DMS114 treated with DMSO at 0.1 percent for 48 hours (cell line): ENCODE measurements around the gene FBXW10.
"Not testable (repeated sequence)": the region's sequence is repeated elsewhere in the genome, so short reads cannot be mapped to it uniquely, and the experiment has no call there.

ENCODE experiments used
- DNase-seq: peaks from one replicate; lab custom pipeline; 2025; ENCODE audit not compliant: unreplicated experiment; lab: John Stamatoyannopoulos, UW

Gene FBXW10

DNA sequence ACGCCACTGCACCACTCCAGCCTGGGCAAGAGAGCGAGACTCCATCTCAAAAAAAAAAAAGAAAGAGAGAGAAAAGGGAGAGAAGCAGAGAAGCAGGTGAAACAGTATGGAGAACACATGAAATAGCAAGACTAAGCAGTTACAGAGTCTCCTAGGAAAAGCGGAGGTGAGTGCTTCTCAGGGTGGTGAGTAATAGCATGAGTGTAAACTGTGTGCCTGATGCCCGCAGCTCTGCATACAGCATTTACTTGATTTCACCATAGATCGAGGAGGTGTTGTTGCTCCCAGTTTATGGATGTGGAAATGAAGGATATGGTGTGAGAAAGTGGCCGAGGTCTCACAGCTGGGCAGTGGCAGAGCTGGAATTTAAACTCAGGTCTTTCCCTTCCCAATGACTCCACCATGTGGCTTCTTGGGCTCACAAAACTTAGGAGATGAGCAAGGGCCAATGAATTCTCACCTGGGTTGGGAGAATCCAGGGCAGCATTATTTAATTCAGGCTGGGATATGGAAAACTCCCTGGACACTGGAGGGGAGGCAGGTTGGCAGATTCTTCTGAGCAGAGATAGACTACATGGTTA is 10.1 kb downstream of the FBXW10 start:
- not testable (repeated sequence) for DNase-seq

GRCh38 chr17:18755969-18756368 is 12.1 kb downstream of the FBXW10 start:
- not testable (repeated sequence) for DNase-seq

- not testable (repeated sequence) for DNase-seq
Observed at GRCh38 chr17:18757368-18758044, 13.7 kb downstream of the FBXW10 start.

GRCh38 chr17:18758344-18758743 is 14.5 kb downstream of the FBXW10 start:
- not testable (repeated sequence) for DNase-seq

GRCh38 chr17:18760221-18760620 is 16.4 kb downstream of the FBXW10 start:
- not testable (repeated sequence) for DNase-seq

DNA sequence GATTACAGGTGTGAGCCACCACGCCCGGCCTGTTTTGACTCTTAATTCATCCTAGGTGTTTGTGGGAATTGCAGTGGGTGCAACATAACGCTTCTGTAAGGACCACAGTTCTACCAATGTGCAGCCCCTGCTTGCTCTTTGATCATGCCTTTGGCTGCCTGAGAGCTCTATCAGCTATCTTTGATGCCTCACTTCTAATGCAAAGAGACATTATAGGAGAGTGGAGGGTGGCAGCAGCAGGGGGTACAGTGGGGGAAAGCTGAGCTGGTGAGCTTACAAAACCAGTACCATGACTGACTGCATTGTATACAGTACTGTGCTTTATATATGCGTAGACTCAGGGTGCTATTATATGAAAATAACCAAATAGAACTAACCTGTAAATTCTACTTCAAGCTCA is 26.7 kb downstream of the FBXW10 start:
- DNase-seq = not testable (repeated sequence)

- DNase-seq = not testable (repeated sequence)
Observed at GRCh38 chr17:18771066-18771465, 27.2 kb downstream of the FBXW10 start.

DNA sequence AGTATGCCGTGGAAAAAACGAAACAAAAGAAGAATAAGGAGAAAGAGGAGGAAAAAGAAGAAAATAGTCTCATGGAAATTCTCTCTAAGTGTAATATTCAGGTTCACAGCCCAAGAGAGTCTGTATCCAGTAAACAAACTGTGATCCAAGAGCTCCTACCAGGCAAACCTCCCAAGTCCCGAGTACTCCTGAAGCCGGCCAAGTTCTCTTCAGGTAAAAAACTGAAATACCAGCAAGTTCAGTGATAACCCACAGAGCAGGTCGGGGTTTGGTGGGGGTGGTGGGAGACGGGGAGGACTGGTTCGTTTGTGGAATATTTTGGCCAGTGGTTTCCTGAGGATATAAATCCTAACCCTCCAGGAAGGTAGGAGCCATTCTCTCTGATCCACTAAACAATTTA is 28.6 kb downstream of the FBXW10 start:
- no peak for DNase-seq

DNA sequence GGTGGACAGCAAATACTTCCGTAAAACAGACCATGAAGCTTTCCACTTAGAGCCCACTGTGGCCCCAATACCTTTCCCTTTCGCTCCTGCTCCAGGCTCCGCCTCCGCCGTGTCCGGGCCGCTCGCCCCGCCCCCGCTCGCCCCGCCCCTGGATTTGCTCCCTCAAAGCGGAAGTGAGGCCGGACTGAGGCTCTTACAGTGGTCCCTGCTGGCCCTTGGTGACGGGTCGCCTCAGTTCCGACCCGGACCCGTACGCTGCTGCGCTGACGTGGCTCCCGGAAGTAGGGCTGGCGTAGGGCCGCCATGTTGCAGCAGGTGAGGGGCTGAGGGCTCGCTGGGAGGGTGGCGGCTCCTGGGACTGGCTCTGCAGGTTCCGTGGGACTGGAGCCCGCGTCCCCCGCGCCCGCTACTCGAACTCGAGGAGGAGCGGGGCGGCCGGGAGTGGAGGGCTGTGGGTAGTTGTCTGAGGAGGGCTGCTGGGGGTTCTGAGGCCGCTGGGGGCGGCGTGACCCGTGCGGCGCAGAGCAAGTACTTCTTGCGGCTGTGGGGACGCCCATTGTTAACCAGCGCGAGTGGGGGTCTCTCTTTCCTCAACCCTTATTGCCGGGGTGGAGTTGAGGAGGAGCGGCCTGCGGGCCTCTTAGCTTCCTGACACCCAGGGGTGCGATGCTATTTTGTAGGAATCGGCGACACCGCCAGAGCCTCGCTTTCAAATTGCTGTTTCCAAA is 37.3 kb downstream of the FBXW10 start, which contains the start of gene TVP23B:
Gene TVP23B (plus strand): TSS at position 193 of the 728 bp plus-strand sequence. CDS start 111 bp downstream, at position 304.
- DNase-seq = peak; percentile 45

DNA sequence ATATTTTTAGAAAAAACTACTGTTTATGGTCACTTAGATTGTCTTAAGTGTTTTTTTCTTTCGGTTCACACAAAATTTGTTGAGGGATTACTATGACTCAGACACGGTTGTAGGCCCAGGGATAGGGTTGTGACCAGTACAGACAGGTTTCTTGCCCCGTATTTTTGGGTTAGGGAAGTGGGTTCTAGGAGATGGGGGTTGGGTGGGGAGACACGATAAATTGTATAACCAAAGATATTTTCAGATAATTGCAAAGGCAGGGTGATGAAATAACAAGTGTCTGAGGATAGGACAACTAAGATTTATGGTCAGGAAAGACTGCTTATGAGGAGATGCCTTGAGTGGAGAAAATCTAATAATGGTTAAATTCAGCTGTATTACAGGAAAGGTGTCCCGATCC is 38.0 kb downstream of the FBXW10 start:
- not testable (repeated sequence) for DNase-seq

DNA sequence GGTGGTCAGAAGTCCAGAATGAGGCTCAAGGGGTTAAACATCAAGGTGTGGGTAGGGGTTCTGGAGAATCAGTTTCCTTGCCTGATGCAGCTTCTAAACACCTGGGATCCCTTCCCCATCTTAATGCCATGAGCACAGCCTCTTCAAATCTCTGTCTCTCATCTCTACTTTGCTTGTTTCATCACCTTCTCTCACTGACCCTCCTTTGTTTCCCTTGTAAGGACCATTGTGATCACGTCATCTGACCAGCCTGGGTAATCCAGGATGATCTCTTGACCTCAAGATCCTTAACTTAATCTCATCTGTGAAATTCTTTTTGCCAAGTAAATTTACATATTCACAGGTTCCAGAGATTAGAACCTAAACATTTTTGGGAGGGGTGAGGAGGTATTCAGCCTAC is 42.1 kb downstream of the FBXW10 start:
- not testable (repeated sequence) for DNase-seq

DNA sequence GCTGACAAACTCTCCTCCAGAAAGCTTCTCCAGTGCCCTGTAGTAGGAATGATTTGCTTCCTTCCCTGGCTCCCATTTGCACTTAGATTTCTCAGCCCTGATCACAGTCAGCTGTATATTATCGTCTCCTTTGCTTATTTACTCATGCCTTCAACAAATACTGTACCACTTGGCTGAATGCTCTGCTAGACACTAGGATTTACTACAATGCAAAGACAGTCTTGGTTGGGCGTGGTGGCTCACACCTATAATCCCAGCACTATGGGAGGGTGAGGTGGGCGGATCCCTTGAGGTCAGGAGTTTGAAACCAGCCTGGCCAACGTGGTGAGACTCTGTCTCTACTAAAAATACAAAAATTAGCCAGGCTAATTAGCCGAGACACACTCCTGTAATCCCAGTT is 43.0 kb downstream of the FBXW10 start:
- not testable (repeated sequence) for DNase-seq

DNA sequence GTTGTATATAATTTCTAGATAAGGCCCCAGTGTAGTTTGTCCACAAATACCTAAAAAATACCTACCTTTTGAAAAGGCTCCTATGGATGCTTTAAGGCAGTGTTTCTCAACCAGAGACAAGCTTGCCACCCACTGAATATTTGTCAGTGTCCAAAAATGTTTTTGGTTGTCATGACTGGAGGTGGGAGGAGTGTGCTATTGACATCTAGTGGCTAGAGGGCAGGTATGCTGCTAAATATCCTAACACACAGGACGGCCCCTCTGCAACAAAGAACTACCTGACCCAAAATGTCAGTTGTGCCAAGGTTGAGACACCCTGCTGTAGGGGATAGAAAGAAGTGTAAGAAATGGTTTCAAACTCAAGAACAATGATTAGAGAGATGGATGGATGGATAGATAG is 47.5 kb downstream of the FBXW10 start:
- not testable (repeated sequence) for DNase-seq

DNA sequence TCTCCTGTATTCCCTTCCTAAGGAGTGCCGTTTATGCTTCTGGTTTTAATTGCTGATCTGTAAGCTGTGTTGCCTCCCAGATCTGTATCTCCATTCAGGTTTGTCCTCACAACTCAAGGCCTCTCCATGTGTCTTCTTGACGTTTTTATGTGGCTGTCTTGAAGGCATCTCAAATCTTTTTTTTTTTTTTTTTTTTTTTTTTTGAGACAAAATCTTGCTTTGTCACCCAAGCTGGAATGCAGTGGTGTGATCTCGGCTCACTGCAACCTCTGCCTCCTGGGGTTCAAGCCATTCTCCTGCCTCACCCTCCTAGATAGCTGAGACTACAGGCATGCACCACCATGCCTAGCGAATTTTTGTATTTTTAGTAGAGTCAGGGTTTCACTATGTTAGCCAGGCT is 51.0 kb downstream of the FBXW10 start:
- not testable (repeated sequence) for DNase-seq

- not testable (repeated sequence) for DNase-seq
Observed at GRCh38 chr17:18796887-18797286, 53.0 kb downstream of the FBXW10 start.

DNA sequence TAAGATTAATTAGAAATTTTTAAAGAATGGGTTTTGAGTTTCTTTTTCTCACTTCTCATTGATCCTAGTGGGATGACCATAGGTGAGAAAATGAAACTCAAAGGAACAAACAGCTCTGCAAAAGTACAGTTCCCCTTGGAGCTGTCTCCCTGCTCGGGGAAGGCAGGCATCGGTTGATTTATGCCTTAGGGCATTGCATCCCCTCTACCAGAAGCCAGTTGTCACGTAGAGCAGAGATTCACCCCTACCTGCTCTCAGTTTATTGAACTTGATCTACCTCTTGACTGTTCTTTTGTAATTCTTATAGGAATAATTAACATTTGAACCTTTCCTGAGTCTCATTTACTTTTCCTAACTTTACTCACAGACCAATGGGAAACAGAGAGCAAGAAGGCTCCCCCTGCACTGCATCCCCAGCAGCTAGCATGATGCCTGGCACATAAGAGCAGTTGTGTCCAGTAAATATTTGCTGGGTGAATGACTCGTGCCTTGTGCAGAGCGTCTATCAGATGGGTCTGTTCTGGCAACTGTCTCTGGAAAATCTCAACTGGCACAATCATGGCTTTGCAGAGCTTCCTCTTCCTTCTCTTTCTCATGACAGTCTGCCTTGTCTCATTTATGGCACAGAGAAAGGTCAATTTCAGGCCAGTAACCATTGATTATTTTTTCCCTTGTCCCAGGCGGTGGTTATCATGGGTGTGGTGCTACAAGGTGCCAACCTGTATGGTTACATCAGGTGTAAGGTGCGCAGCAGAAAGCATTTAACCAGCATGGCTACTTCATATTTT is 59.8 kb downstream of the FBXW10 start:
- DNase-seq = not testable (repeated sequence)

DNA sequence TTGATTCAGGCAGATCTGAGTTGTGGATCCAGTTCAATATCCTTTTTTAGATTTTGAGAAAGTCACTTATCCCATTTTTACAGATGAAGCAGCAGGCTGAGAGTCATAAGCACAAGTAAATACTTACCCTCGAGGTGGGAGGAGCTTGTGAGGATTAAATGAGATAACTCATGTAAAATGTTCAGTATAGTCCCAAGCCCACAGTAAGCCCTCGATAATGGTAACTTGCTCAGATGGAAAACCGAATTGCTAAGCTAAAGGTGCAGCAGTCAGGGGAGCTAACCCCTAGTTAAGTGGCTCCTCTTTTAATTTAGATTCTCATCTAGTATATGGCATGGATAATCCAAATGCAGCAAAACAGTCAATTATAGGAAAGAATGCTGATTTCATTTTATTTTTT is 72.1 kb downstream of the FBXW10 start:
- DNase-seq = not testable (repeated sequence)

GRCh38 chr17:18816489-18817371 is 72.9 kb downstream of the FBXW10 start:
- DNase-seq = peak; percentile 1

- not testable (repeated sequence) for DNase-seq
Observed at GRCh38 chr17:18821430-18821829, 77.6 kb downstream of the FBXW10 start.

DNA sequence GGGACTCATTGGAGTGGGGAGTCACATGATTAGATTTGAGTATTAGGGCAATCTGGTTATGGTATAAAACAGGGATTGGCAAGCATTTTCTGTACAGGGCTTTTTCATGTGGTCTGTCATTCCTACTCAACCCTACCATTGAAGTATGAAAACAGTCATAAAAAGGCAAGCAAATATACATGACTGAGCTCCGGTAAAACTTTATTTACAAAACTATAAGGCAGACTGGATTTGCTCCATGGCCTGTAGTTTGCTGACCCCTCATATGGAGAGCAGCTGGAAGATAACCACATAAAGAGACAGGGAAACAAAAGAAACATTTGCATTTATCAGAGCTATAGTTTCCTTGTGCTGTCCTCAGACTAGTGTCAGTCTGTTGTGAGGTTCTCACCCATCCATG is 83.8 kb downstream of the FBXW10 start:
- not testable (repeated sequence) for DNase-seq
